ENCODE results near the gene NEDD4. TPM values are rescaled to one million over a fixed set of nuclear protein-coding genes. Genes with fewer than 3 reads are reported as not detected.
"Not testable (repeated sequence)": the region's sequence is repeated elsewhere in the genome, so short reads cannot be mapped to it uniquely, and the experiment has no call there.

NEDD4 gene
- polyA plus RNA-seq, 1 donor (not counting 4 experiments of a cell fraction or from before 2014, with no cell fraction given): 24.3 TPM

GRCh38 chr15:56028430-56028829, 35.0 kb upstream of the NEDD4 start:
- H3K9ac ChIP-seq (ENCODE audit: control insufficient read depth, extremely low read depth, insufficient read depth, low read length): peak overlapping the region; percentile 4

GRCh38 chr15:56023160-56023559, 29.7 kb upstream of the NEDD4 start:
- H3K27ac ChIP-seq (ENCODE audit: control insufficient read depth, insufficient read depth, low read length); dilution Hi-C loops (cut with MboI; ENCODE audit: extremely low pct_ligation_motif_present, low sequenced_read_pairs); H3K4me3 ChIP-seq (ENCODE audit: control insufficient read depth in 2 of 3, extremely low read depth in 1 of 3, insufficient read depth in 2 of 3, low read depth in 1 of 3, low read length in 3 of 3); H4K20me1 ChIP-seq (ENCODE audit: control insufficient read depth, extremely low read depth, insufficient read depth, low read length); H3K27me3 ChIP-seq (ENCODE audit: control insufficient read depth, extremely low read depth, insufficient read depth, low read length); H3K36me3 ChIP-seq (ENCODE audit: control insufficient read depth in 2 of 2, extremely low read depth in 1 of 2, insufficient read depth in 2 of 2, low read length in 2 of 2); DNase-seq (ENCODE audit: low read depth, low spot score); H2AFZ ChIP-seq (ENCODE audit: control insufficient read depth, low read length); H3K9me1 ChIP-seq (ENCODE audit: control insufficient read depth, extremely low read depth, insufficient read depth, low read length); H3K9ac ChIP-seq (ENCODE audit: control insufficient read depth, extremely low read depth, insufficient read depth, low read length); H3K4me2 ChIP-seq (ENCODE audit: control insufficient read depth, extremely low read depth, insufficient read depth, low read depth, low read length); H3K9me3 ChIP-seq (ENCODE audit: control insufficient read depth, low read depth, low read length); FAIRE-seq; H3K79me2 ChIP-seq (ENCODE audit: control insufficient read depth, insufficient read depth, low read length): not testable (repeated sequence)
- peaks cover 17% of the 10 kb centered on the region for H3K4me1 ChIP-seq (ENCODE audit: control insufficient read depth, extremely low read depth, insufficient read depth, low read length)

More at GRCh38 chr15:56028430-56028829, 35.0 kb upstream of the NEDD4 start:
- Histone ChIP-seq H3K4me2 (ENCODE audit: control insufficient read depth, extremely low read depth, insufficient read depth, low read depth, low read length) (no peak overlapping the region), H3K79me2 (ENCODE audit: control insufficient read depth, insufficient read depth, low read length) (no peaks in the 10 kb centered on the region), H4K20me1 (ENCODE audit: control insufficient read depth, extremely low read depth, insufficient read depth, low read length) (no peaks in the 10 kb centered on the region), H3K36me3 (ENCODE audit: control insufficient read depth in 2 of 2, extremely low read depth in 1 of 2, insufficient read depth in 2 of 2, low read length in 2 of 2) (no peaks in the 10 kb centered on the region), H3K9me3 (ENCODE audit: control insufficient read depth, low read depth, low read length) (no peaks in the 10 kb centered on the region), H3K27ac (ENCODE audit: control insufficient read depth, insufficient read depth, low read length) (no peak overlapping the region), H3K4me3 (ENCODE audit: control insufficient read depth in 2 of 3, extremely low read depth in 1 of 3, insufficient read depth in 2 of 3, low read depth in 1 of 3, low read length in 3 of 3) (no peak overlapping the region), H2AFZ (ENCODE audit: control insufficient read depth, low read length) (no peak overlapping the region), H3K9me1 (ENCODE audit: control insufficient read depth, extremely low read depth, insufficient read depth, low read length) (no peaks in the 10 kb centered on the region), H3K27me3 (ENCODE audit: control insufficient read depth, extremely low read depth, insufficient read depth, low read length) (no peaks in the 10 kb centered on the region), H3K4me1 (ENCODE audit: control insufficient read depth, extremely low read depth, insufficient read depth, low read length) (peaks cover 6% of the 10 kb centered on the region)
- peak; percentile 69 for FAIRE-seq
- no peak for DNase-seq (ENCODE audit: low read depth, low spot score)
- TF ChIP-seq EZH2 (IDR thresholded peaks at IDR 0.05; ENCODE audit: low read length) (no peak), CTCF (optimal IDR thresholded peaks at IDR 0.05 in 1 of 3, IDR thresholded peaks at IDR 0.05 in 1 of 3, conservative IDR thresholded peaks at IDR 0.05 in 1 of 3; ENCODE audit: extremely low read depth in 1 of 3, insufficient read depth in 2 of 3, low read length in 3 of 3) (no peak)
- dilution Hi-C loops (cut with MboI; ENCODE audit: extremely low pct_ligation_motif_present, low sequenced_read_pairs): no loop called here

- H3K79me2 ChIP-seq (ENCODE audit: control insufficient read depth, insufficient read depth, low read length): no peaks in the 10 kb centered on the region
- peak overlapping the region in 2 of 3 experiments; percentile 16 to 26 for H3K4me3 ChIP-seq (ENCODE audit: control insufficient read depth in 2 of 3, extremely low read depth in 1 of 3, insufficient read depth in 2 of 3, low read depth in 1 of 3, low read length in 3 of 3)
- no peak overlapping the region for H2AFZ ChIP-seq (ENCODE audit: control insufficient read depth, low read length)
- no peak for DNase-seq (ENCODE audit: low read depth, low spot score)
- dilution Hi-C loops (cut with MboI; ENCODE audit: extremely low pct_ligation_motif_present, low sequenced_read_pairs): no loop called here
- peak overlapping the region; percentile 36 for H3K4me2 ChIP-seq (ENCODE audit: control insufficient read depth, extremely low read depth, insufficient read depth, low read depth, low read length)
- no peaks in the 10 kb centered on the region for H3K36me3 ChIP-seq (ENCODE audit: control insufficient read depth in 2 of 2, extremely low read depth in 1 of 2, insufficient read depth in 2 of 2, low read length in 2 of 2)
- TF ChIP-seq CTCF (optimal IDR thresholded peaks at IDR 0.05 in 1 of 3, IDR thresholded peaks at IDR 0.05 in 1 of 3, conservative IDR thresholded peaks at IDR 0.05 in 1 of 3; ENCODE audit: extremely low read depth in 1 of 3, insufficient read depth in 2 of 3, low read length in 3 of 3) (no peak), EZH2 (IDR thresholded peaks at IDR 0.05; ENCODE audit: low read length) (no peak)
- H3K9me1 ChIP-seq (ENCODE audit: control insufficient read depth, extremely low read depth, insufficient read depth, low read length): no peaks in the 10 kb centered on the region
- H3K9me3 ChIP-seq (ENCODE audit: control insufficient read depth, low read depth, low read length): no peaks in the 10 kb centered on the region
- no peak for FAIRE-seq
- H3K27ac ChIP-seq (ENCODE audit: control insufficient read depth, insufficient read depth, low read length): peak overlapping the region; percentile 46
- no peaks in the 10 kb centered on the region for H4K20me1 ChIP-seq (ENCODE audit: control insufficient read depth, extremely low read depth, insufficient read depth, low read length)
- H3K27me3 ChIP-seq (ENCODE audit: control insufficient read depth, extremely low read depth, insufficient read depth, low read length): no peaks in the 10 kb centered on the region
- H3K4me1 ChIP-seq (ENCODE audit: control insufficient read depth, extremely low read depth, insufficient read depth, low read length): peaks cover 24% of the 10 kb centered on the region
- H3K9ac ChIP-seq (ENCODE audit: control insufficient read depth, extremely low read depth, insufficient read depth, low read length): no peak overlapping the region
These were observed 26.5 kb upstream of the NEDD4 start for GRCh38 chr15:56019819-56020486.

All from keratinocyte (primary cell).